IPS-15b (cell line): ENCODE measurements around the gene SH3PXD2B.
"Not testable (repeated sequence)": the region's sequence is repeated elsewhere in the genome, so short reads cannot be mapped to it uniquely, and the experiment has no call there.

ENCODE experiments used
- H3K27me3 ChIP-seq: one replicate; pipeline ENCODE4 v1.6.1; 2013; ENCODE audit warnings: low read length; ENCODE audit not compliant: control insufficient read depth, insufficient read depth
- H3K36me3 ChIP-seq: one replicate; pipeline ENCODE4 v1.6.1; 2013; ENCODE audit warnings: low read length; ENCODE audit not compliant: control insufficient read depth, insufficient read depth
- H3K4me1 ChIP-seq: one replicate; pipeline ENCODE4 v1.6.1; 2013; ENCODE audit warnings: mild to moderate bottlenecking, low read length; ENCODE audit not compliant: control insufficient read depth, insufficient read depth
- H3K4me3 ChIP-seq: one replicate; pipeline ENCODE4 v1.5.1; 2013; ENCODE audit warnings: low read depth, low read length
- H3K9ac ChIP-seq: one replicate; pipeline ENCODE4 v1.6.1; 2013; ENCODE audit warnings: low read depth, mild to moderate bottlenecking, low read length
- H3K9me3 ChIP-seq: one replicate; pipeline ENCODE4 v1.6.1; 2013; ENCODE audit warnings: mild to moderate bottlenecking, low read length; ENCODE audit not compliant: control insufficient read depth, insufficient read depth

The SH3PXD2B gene

DNA sequence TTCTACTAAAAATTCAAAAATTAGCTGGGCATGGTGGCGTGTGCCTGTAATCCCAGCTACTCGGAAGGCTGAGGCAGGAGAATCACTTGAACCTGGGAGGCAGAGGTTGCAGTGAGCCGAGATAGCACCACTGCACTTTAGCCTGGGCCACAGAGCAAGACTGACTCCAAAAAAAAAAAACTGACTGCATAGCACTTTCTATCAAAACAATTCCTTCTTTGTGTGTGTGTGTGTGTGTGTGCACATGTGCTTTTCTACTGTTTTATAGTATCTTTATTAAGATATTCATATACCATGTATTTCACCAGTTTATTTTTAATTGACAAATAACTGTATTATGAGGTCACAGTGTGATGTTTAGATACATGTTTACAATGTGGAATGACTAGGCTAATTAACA lies 167.2 kb downstream of the SH3PXD2B start:
- H3K27me3 ChIP-seq, H3K4me3 ChIP-seq, H3K4me1 ChIP-seq, H3K9ac ChIP-seq, H3K36me3 ChIP-seq, H3K9me3 ChIP-seq: not testable (repeated sequence)

DNA sequence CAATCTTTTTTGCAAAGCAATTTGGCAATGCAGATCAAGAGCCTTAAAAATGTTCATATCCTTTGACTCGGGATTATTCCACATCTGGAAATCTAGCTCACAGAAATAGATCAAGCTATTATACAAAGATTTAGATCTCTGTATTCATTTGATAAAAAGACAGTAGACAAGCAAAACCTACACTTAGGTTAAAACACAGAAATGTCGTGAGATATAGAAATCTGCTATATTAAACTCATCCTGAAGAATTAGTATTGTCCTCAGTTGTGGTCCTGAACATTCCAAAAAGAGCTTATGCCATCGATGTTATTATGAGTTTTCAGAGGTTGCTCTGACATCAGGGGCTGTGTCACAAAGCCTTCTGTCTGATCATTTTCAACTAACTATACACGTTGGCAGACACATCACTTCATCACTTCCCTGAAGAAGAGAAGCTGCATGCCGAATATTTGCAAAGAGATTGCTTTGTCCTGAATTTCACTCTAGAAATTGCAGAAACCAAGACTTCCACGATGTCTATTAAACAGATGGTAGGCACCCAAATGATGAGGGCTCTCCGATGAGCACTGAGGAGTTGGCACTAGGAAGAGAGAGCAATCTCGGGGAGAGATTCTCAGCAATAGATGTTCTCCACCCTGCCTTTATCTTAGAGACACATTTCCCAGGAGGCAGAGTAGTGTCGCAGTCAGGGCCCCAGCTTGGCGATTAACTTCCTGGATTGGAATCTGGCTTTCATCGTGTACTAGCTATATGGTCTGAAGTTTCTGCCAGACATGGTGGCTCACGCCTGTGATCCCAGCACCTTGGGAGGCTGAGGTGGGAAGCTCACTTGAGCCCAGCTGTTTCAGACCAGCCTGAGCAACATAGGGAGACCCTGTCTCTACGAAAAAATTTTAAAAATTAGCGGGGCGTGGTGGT lies 168.8 kb downstream of the SH3PXD2B start:
- Histone ChIP-seq H3K27me3 (no peaks in the 10 kb centered on the region), H3K9ac (no peak overlapping the region), H3K36me3 (no peaks in the 10 kb centered on the region), H3K4me3 (no peak overlapping the region), H3K4me1 (peaks cover 6% of the 10 kb centered on the region), H3K9me3 (no peaks in the 10 kb centered on the region)

DNA sequence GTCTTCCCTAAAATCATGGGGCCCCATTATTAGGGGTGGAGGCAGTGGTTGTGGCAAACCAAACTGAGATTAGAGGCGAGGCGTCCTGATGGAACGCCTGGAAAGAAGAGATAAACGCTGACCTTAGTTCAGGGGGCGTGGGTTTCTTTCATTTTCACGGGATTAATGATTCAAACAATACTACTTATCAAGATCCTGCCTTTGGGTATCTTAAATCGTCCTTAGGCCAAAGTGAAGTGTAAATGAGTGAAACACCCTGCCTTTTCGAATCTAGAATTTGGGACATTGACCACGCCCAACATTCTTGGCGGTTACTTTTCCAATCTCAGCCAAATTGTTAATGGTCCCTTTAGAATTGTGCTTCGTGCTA lies 169.7 kb downstream of the SH3PXD2B start:
- peaks cover 6% of the 10 kb centered on the region for H3K4me1 ChIP-seq

DNA sequence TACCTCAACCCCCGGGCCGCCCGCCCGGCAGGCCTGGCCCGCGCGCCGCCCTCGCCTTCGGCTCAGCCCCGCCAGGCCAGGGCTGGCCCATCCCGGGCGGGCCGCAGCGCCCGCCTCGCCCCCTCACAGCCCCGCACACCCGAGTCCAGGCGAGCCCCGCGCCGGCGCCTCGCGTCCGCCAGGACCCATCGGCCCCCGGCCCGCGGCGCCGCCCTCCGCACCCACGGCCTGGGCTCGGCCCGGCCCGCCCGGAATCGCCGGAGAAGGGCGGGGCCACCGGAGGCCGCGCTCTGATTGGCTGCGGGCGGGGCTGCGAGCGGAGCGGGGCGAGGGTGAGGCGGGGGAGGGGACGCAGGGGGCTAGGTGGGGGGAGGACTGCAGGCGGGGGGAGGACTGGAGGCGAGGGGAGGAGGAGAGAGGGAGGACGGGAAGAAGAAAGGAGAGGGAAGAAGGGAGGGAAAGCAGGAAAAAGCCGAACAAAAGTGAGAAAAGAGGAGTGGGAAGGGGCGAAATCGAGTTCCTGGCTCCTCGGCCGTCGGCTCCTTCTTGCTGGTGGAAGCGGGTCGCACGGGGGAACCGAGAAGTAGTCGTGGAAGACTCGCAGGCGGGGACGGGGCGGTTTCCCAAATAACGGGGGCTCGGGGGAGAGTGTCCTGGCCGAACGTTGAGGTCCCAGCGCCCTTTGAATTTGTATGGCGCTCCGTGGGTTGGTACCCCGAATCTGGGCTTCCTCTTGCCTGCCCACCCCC lies 170.3 kb downstream of the SH3PXD2B start:
- Histone ChIP-seq H3K27me3 (no peaks in the 10 kb centered on the region), H3K4me3 (peak overlapping the region; percentile 81), H3K9me3 (no peaks in the 10 kb centered on the region), H3K36me3 (no peaks in the 10 kb centered on the region), H3K4me1 (peaks cover 6% of the 10 kb centered on the region), H3K9ac (peak overlapping the region; percentile 91)

More for the DNA sequence above, 169.7 kb downstream of the SH3PXD2B start:
- H3K9ac ChIP-seq: peak overlapping the region; percentile 91
- no peaks in the 10 kb centered on the region for H3K9me3 ChIP-seq
- H3K27me3 ChIP-seq: no peaks in the 10 kb centered on the region
- H3K4me3 ChIP-seq: peak overlapping the region; percentile 81
- H3K36me3 ChIP-seq: no peaks in the 10 kb centered on the region

GRCh38 chr5:172283020-172283861 lies 171.1 kb downstream of the SH3PXD2B start, which contains the start of gene UBTD2:
UBTD2 (minus strand) TSS chr5:172283764; CDS start chr5:172283665, 99 bp downstream.
- H3K36me3 ChIP-seq: no peaks in the 10 kb centered on the region
- H3K27me3 ChIP-seq: no peaks in the 10 kb centered on the region
- H3K4me1 ChIP-seq: peaks cover 6% of the 10 kb centered on the region
- H3K9me3 ChIP-seq: no peaks in the 10 kb centered on the region
- H3K9ac ChIP-seq: peak within 1 kb of the TSS; percentile 91
- H3K4me3 ChIP-seq: peak within 1 kb of the TSS; percentile 81

DNA sequence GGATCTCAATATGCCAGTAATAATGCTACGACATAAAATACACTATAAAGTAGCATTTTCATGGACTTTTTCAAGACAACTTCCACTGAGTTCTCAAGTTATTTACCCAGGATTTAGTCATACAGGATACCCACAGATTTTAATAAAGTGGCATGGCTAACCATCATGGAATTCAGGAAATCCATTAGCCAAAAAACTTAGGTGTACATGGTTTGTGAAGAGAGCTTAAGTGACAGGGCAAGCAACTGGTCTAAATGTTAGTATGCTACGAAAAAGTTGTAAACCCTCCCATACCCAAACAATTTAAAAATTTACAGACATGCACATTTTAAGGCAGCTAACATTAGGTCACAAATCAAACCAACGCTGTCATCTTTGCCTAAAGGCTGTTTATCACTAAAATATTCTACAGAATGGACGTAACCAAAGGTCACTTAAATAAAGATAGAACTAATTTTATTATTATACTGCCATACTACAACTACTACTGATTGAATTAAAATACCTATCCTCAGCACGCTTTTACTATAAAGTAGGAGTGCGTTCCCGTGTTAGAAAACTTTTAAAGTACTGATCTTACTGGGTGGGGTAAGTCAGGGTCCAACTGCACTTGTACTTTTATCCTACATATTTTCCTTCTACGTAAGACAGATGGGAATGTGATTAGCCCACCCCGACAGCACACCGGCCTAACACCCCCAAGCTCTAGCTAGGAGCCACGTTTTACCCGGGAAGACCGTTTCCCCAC lies 171.9 kb downstream of the SH3PXD2B start:
- H3K36me3 ChIP-seq: no peaks in the 10 kb centered on the region
- H3K27me3 ChIP-seq: no peaks in the 10 kb centered on the region
- peak overlapping the region; percentile 71 for H3K4me3 ChIP-seq
- H3K9ac ChIP-seq: peak overlapping the region; percentile 38
- no peaks in the 10 kb centered on the region for H3K9me3 ChIP-seq
- H3K4me1 ChIP-seq: peaks cover 6% of the 10 kb centered on the region

DNA sequence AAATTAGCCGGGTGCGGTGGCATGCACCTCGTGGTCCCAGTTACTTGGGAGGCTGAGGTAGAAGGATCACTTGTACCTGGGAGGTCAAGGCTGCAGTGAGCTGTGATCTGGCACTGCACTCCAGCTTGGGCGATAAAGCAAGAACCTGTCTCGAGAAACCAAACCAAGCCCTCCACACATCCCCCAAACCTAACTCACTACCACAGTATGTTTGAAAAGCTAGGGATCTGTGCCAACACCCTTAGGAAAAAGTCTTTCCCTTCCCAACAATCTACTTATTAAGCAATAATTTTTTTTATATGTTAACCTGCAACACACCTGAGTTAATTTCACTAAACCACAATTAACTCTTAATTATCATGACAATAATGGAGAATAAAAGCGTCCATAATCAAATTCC lies 173.0 kb downstream of the SH3PXD2B start:
- Histone ChIP-seq H3K27me3 (no peaks in the 10 kb centered on the region), H3K36me3 (no peaks in the 10 kb centered on the region), H3K4me3 (peak overlapping the region; percentile 71), H3K9me3 (no peaks in the 10 kb centered on the region), H3K4me1 (peaks cover 9% of the 10 kb centered on the region), H3K9ac (no peak overlapping the region)

DNA sequence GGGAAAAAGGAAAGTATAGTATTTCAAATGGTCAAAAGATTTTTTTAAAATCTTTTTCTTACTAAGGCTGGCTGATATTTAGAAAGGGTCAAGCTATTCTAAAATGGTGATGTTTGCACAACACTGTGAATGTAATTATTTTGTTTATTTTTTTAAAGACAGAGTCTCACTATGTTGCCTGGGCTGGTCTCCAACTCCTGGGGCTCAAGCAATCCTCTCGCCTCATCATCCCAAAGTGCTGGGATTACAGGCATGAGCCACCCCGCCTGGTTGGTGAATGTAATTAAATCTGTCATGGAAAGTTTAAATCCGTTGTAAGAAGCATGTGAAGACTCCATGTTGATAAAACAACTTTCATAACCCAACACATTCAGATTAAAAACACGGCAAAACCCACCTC lies 173.4 kb downstream of the SH3PXD2B start:
- Histone ChIP-seq H3K27me3 (no peaks in the 10 kb centered on the region), H3K4me3 (peak overlapping the region; percentile 71), H3K9me3 (no peaks in the 10 kb centered on the region), H3K9ac (no peak overlapping the region), H3K4me1 (peaks cover 10% of the 10 kb centered on the region), H3K36me3 (no peaks in the 10 kb centered on the region)

DNA sequence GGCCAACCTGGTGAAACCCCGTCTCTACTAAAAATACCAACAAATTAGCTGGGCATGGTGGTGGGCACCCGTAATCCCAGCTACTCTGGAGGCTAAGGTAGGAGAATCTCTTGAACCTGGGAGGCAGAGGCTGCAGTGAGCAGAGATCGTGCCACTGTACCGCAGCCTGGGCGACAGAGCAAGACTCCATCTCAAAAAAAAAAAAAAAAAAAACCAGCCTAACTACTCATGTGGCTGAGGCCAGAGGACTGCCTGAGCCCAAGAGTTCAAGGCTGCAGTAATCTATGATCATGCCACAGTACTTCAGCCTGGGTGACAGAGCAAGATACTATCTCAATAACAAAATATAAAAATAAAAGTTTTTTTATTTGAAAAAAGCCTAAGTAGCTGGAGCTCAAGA lies 174.0 kb downstream of the SH3PXD2B start:
- Histone ChIP-seq H3K4me1 (peaks cover 10% of the 10 kb centered on the region), H3K36me3 (no peaks in the 10 kb centered on the region), H3K9ac (no peak overlapping the region), H3K4me3 (no peak overlapping the region), H3K27me3 (no peaks in the 10 kb centered on the region), H3K9me3 (no peaks in the 10 kb centered on the region)

DNA sequence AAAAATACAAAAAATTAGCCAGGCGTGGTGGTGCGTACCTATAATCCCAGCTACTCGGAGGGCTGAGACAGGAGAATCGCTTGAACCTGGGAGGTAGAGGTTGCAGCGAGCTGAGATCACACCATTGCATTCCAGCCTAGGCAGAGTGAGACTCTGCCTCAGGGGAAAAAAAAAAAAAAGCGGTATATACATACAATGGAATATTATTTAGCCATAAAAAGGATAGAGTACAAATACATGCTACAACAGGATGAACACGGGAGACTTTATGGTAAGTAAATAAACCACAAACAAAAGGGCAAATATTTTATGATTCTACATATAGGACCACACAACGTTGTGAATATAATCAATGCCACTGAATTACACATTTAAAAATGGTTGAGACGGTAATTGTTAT lies 176.0 kb downstream of the SH3PXD2B start:
- no peaks in the 10 kb centered on the region for H3K9me3 ChIP-seq
- H3K4me1 ChIP-seq: peaks cover 10% of the 10 kb centered on the region
- no peaks in the 10 kb centered on the region for H3K36me3 ChIP-seq
- H3K9ac ChIP-seq: no peak overlapping the region
- H3K4me3 ChIP-seq: no peak overlapping the region
- no peaks in the 10 kb centered on the region for H3K27me3 ChIP-seq

GRCh38 chr5:172276214-172276613 lies 178.1 kb downstream of the SH3PXD2B start:
- Histone ChIP-seq H3K36me3 (no peaks in the 10 kb centered on the region), H3K9me3 (no peaks in the 10 kb centered on the region), H3K27me3 (no peaks in the 10 kb centered on the region), H3K4me1 (peaks cover 19% of the 10 kb centered on the region), H3K4me3 (no peak overlapping the region), H3K9ac (no peak overlapping the region)
